Hepatocyte (in vitro differentiated cells): Measurements from ENCODE around the gene HPS3. TPM values are rescaled to one million over a fixed set of nuclear protein-coding genes. Genes with fewer than 3 reads are reported as not detected.
A peak's percentile ranks its signal among the peaks of the same experiment; 100 is the strongest.
"Not testable (repeated sequence)": the region's sequence is repeated elsewhere in the genome, so short reads cannot be mapped to it uniquely, and the experiment has no call there.

Source experiments
- DNase-seq: peaks from one replicate; pipeline ENCODE4 v3.0.0-alpha.2; 2016; ENCODE audit warnings: low spot score
- H2AFZ ChIP-seq: fragments of 200-600 bp; sonication (generic); 2 replicates; pipeline ENCODE4 v1.6.0; 2016; ENCODE audit warnings: antibody characterized with exemption, mild to moderate bottlenecking
- H3K27ac ChIP-seq: fragments of 200-600 bp; sonication (generic); 2 replicates; pipeline ENCODE4 v1.5.1; 2016; ENCODE audit warnings: mild to moderate bottlenecking
- H3K27me3 ChIP-seq: fragments of 200-600 bp; sonication (generic); 2 replicates; pipeline ENCODE4 v1.6.1; 2016
- H3K36me3 ChIP-seq: fragments of 200-600 bp; sonication (generic); replicated peaks from 2 replicates; pipeline ENCODE4 v1.5.1; 2016; ENCODE audit warnings: low read depth; ENCODE audit not compliant: insufficient read depth
- H3K4me1 ChIP-seq: fragments of 200-600 bp; sonication (generic); 2 replicates; pipeline ENCODE4 v1.5.1; 2016; ENCODE audit warnings: mild to moderate bottlenecking, moderate library complexity; ENCODE audit not compliant: insufficient read depth
- H3K4me2 ChIP-seq: fragments of 200-600 bp; sonication (generic); 2 replicates; pipeline ENCODE4 v1.6.0; 2016
- H3K4me3 ChIP-seq: fragments of 200-600 bp; sonication (generic); 2 replicates; pipeline ENCODE4 v1.5.1; 2016; ENCODE audit warnings: mild to moderate bottlenecking
- H3K79me2 ChIP-seq: fragments of 200-600 bp; sonication (generic); 2 replicates; pipeline ENCODE4 v1.6.0; 2017; ENCODE audit warnings: mild to moderate bottlenecking
- H3K9me2 ChIP-seq: fragments of 200-600 bp; sonication (generic); replicated peaks from 2 replicates; pipeline ENCODE4 v1.6.0; 2017; ENCODE audit warnings: mild to moderate bottlenecking; ENCODE audit not compliant: insufficient read depth
- H3K9me3 ChIP-seq: fragments of 200-600 bp; sonication (generic); 2 replicates; pipeline ENCODE4 v1.5.1; 2016; ENCODE audit warnings: low read depth, mild to moderate bottlenecking
- H4K20me1 ChIP-seq: fragments of 200-600 bp; sonication (generic); 2 replicates; pipeline ENCODE4 v1.6.0; 2016; ENCODE audit warnings: mild to moderate bottlenecking; ENCODE audit not compliant: insufficient read depth, poor library complexity, severe bottlenecking
- CTCF ChIP-seq: fragments of 200-600 bp; sonication (generic); IDR thresholded peaks from 2 replicates; pipeline ENCODE4 v1.5.1; 2016; ENCODE audit warnings: antibody characterized with exemption, mild to moderate bottlenecking; ENCODE audit not compliant: poor library complexity
- EZH2 ChIP-seq: fragments of 200-600 bp; sonication (generic); IDR thresholded peaks from 2 replicates; pipeline ENCODE4 v1.6.1; 2016; ENCODE audit warnings: antibody characterized with exemption, mild to moderate bottlenecking, borderline replicate concordance
- EZH2phosphoT487 ChIP-seq: fragments of 200-600 bp; sonication (generic); IDR thresholded peaks from one replicate; pipeline ENCODE4 v1.6.1; 2018; ENCODE audit warnings: antibody characterized with exemption, mild to moderate bottlenecking, low read depth, moderate library complexity; ENCODE audit not compliant: unreplicated experiment, severe bottlenecking
- WGBS: methylation state at CpG from one replicate; pipeline ENCODE4 v1.1.6; 2016; ENCODE audit warnings: low lambda C conversion rate; ENCODE audit errors: missing lambda C conversion rate; 5-methylcytosine and 5-hydroxymethylcytosine counted together
- polyA plus RNA-seq: library from polyadenylated mRNA; unstranded; fragments of >200 nt; fragmentation: Nextera tagmentation; extraction: Ambion mirVana; gene quantifications from 2 replicates; pipeline ENCODE4 v1.2.1, GENCODE V29; 2016
- total RNA-seq: library from RNA; depleted of rRNA; stranded (reverse); fragments of >200 nt; gene quantifications from 2 replicates; pipeline ENCODE4 v1.2.3, GENCODE V29; 2014

The HPS3 gene
- total and polyA plus RNA-seq, 2 experiments from 2014 or later: 14.1 to 24.2 TPM

DNA sequence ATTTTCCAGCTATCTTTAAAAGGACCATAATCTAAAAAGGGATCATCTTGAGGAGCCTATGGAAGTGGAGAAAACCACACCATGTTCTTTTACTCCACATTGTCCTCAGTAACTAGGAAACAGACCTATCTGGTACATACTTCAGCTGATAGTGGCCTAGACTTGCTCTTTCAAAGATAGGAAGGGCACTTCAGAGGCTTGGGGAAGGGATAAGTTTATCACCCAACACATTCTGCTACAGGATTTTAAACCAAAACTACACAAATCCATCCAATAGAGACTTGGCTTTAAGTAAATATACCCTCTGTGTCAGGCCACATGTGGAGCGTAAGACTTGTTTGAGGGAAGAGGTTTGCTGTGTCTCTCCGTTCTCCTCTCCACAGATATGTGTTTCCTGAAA is 56.8 kb downstream of the HPS3 start:
- no peak overlapping the region for H3K27ac ChIP-seq
- 78% methylated on average over 2 of the region's 2 CpGs for WGBS

GRCh38 chr3:149186721-149187120 is 57.3 kb downstream of the HPS3 start:
- TF ChIP-seq EZH2phosphoT487 (no peak), EZH2 (no peak), CTCF (no peak)
- WGBS: 98% methylated on average over 3 of the region's 3 CpGs
- Histone ChIP-seq H3K36me3 (no peaks in the 10 kb centered on the region), H3K9me3 (no peaks in the 10 kb centered on the region), H3K4me2 (no peak overlapping the region), H3K4me3 (no peak overlapping the region), H3K27ac (no peak overlapping the region), H4K20me1 (no peaks in the 10 kb centered on the region), H3K27me3 (no peaks in the 10 kb centered on the region), H2AFZ (no peak overlapping the region), H3K4me1 (no peaks in the 10 kb centered on the region), H3K9me2 (no peaks in the 10 kb centered on the region), H3K79me2 (no peaks in the 10 kb centered on the region)
- DNase-seq: no peak

More for the DNA sequence above, 56.8 kb downstream of the HPS3 start:
- Histone ChIP-seq H3K36me3 (no peaks in the 10 kb centered on the region), H3K4me2 (no peak overlapping the region), H2AFZ (no peak overlapping the region), H3K79me2 (no peaks in the 10 kb centered on the region), H3K27me3 (no peaks in the 10 kb centered on the region), H3K9me3 (no peaks in the 10 kb centered on the region), H3K9me2 (no peaks in the 10 kb centered on the region), H3K4me1 (no peaks in the 10 kb centered on the region), H3K4me3 (no peak overlapping the region), H4K20me1 (no peaks in the 10 kb centered on the region)
- TF ChIP-seq EZH2phosphoT487: no peak
- no peak for TF ChIP-seq EZH2
- no peak for TF ChIP-seq CTCF
- no peak for DNase-seq

GRCh38 chr3:149188494-149188893 is 59.1 kb downstream of the HPS3 start:
- Histone ChIP-seq H2AFZ (no peak overlapping the region), H3K27me3 (no peaks in the 10 kb centered on the region), H3K4me2 (no peak overlapping the region), H3K79me2 (no peaks in the 10 kb centered on the region), H4K20me1 (no peaks in the 10 kb centered on the region), H3K9me3 (no peaks in the 10 kb centered on the region), H3K9me2 (no peaks in the 10 kb centered on the region), H3K27ac (no peak overlapping the region), H3K4me3 (no peak overlapping the region), H3K36me3 (no peaks in the 10 kb centered on the region), H3K4me1 (no peaks in the 10 kb centered on the region)
- WGBS: 77% methylated on average over 2 of the region's 2 CpGs
- DNase-seq: no peak
- TF ChIP-seq EZH2phosphoT487 (no peak), CTCF (no peak), EZH2 (no peak)

- TF ChIP-seq EZH2 (no peak), EZH2phosphoT487 (no peak), CTCF (no peak)
- DNase-seq: no peak
- Histone ChIP-seq H4K20me1 (no peaks in the 10 kb centered on the region), H3K4me2 (no peak overlapping the region), H3K4me1 (no peaks in the 10 kb centered on the region), H3K79me2 (no peaks in the 10 kb centered on the region), H3K27me3 (no peaks in the 10 kb centered on the region), H2AFZ (no peak overlapping the region), H3K4me3 (no peak overlapping the region), H3K27ac (no peak overlapping the region), H3K9me3 (no peaks in the 10 kb centered on the region), H3K36me3 (no peaks in the 10 kb centered on the region), H3K9me2 (no peaks in the 10 kb centered on the region)
- WGBS: 78% methylated on average over 1 of the region's 1 CpG
These were observed 65.8 kb downstream of the HPS3 start for GRCh38 chr3:149195221-149195620.

- H2AFZ ChIP-seq: peak overlapping the region; percentile 46
- H3K4me2 ChIP-seq: peak overlapping the region; percentile 70
- WGBS: 50% methylated on average over 12 of the region's 12 CpGs
- DNase-seq, H3K4me3 ChIP-seq, H3K9me2 ChIP-seq, H3K9me3 ChIP-seq, H3K27ac ChIP-seq, H3K36me3 ChIP-seq, H4K20me1 ChIP-seq, H3K27me3 ChIP-seq, H3K4me1 ChIP-seq, H3K79me2 ChIP-seq: not testable (repeated sequence)
These were observed 67.6 kb downstream of the HPS3 start for GRCh38 chr3:149196805-149197592.
